ENCODE results near the gene INSC.

INSC gene

GRCh38 chr11:15108592-15109130 lies 6.1 kb upstream of the INSC start:
- DNase-seq (ENCODE audit: low read depth): no peak

- DNase-seq (ENCODE audit: low read depth): no peak
Observed at GRCh38 chr11:15109602-15110001, 5.1 kb upstream of the INSC start.

DNA sequence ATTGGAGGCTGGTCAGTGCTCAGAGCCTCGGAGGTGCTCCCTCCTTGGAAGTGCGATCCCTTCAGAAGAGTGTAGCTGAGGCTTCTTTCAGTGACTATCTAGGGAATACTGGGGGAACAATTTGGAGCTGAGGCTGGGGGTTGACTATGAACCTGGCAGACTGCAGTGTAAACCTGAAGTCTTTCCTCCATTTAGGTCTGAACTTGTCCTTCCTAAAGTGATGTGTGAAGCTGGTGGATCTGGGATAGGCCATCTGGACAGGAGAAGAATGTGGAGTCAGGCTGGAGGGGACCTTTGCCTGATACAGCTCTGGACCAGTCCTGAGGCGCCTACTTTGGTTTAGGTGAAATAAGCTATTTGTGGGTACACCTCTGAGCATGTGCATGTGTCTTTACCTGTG lies 3.5 kb upstream of the INSC start:
- no peak for DNase-seq (ENCODE audit: low read depth)

- no peak for DNase-seq (ENCODE audit: low read depth)
Observed at GRCh38 chr11:15112131-15112541, 2.6 kb upstream of the INSC start.

- DNase-seq (ENCODE audit: low read depth): no peak
Observed at GRCh38 chr11:15113381-15113780, 1.3 kb upstream of the INSC start.

GRCh38 chr11:15115686-15116085 lies 963 bp downstream of the INSC start:
- no peak for DNase-seq (ENCODE audit: low read depth)

- no peak for DNase-seq (ENCODE audit: low read depth)
Observed at GRCh38 chr11:15117751-15118150, 3.0 kb downstream of the INSC start.

DNA sequence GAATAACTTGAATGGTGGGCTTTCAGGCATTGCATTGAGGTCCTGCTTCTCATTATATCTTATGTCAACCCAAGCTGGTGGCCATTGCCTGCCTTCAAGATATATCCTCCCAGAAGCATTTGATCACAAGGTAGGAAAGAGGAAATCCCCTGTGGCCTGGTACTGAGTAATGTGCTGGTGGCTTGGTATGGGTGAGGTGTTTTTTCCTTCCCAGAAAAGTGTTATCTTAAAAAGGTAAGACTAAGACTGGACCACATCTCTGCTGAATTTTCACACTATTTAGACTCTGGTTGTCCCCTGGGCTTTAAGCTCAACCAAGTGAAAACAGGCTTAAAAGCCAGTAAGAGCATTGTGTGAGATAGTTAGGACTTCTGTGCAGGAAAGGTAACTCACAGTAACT lies 3.7 kb downstream of the INSC start:
- DNase-seq (ENCODE audit: low read depth): no peak

DNA sequence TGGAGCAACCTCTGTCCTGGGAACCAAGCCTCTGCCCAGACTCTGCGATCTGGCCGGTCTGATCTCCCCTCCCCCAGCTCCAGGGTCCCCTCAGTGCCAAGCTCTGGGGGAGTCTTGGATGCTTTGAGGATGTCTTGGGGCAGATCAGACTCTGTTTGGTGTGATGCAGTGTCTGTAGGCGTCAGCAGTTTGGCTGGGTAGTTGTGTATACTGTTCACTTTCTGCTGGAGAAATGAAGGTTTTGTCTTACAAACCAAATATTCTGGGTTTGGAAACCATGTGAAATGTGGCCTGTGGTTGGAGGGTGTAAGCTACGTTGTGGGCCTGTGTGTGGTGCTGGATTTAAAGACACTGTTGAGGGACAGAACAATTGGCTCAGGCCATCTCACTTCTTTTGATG lies 4.6 kb downstream of the INSC start:
- no peak for DNase-seq (ENCODE audit: low read depth)

GRCh38 chr11:15119826-15120225 lies 5.1 kb downstream of the INSC start:
- DNase-seq (ENCODE audit: low read depth): no peak

GRCh38 chr11:15123849-15124248 lies 9.1 kb downstream of the INSC start:
- DNase-seq (ENCODE audit: low read depth): no peak

DNA sequence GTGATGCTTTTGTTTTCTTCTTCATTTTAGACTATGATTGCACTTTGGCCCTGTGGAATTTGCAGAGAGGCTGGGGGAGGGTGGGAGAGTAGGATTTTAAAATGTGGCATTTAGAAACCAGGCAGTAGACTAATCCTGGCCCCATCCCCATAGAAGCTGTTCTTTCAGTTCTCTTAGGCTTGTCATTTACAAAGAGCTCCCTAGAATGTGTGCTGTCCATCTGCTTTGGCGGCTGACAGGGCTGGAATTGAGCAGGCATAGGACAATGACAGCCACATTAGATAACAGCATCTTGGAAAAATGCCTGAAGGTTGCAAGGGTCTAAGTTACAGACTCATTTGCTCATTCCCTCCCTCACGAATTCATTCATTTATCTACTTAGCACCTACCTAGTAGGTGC lies 9.8 kb downstream of the INSC start:
- no peak for DNase-seq (ENCODE audit: low read depth)

- DNase-seq (ENCODE audit: low read depth): no peak
Observed at GRCh38 chr11:15127341-15127740, 12.6 kb downstream of the INSC start.

GRCh38 chr11:15128621-15129020 lies 13.9 kb downstream of the INSC start:
- DNase-seq (ENCODE audit: low read depth): no peak

GRCh38 chr11:15136166-15136565 lies 21.4 kb downstream of the INSC start:
- no peak for DNase-seq (ENCODE audit: low read depth)

GRCh38 chr11:15139096-15139770 lies 24.5 kb downstream of the INSC start:
- DNase-seq (ENCODE audit: low read depth): no peak

- DNase-seq (ENCODE audit: low read depth): no peak
Observed at GRCh38 chr11:15139958-15140659, 25.4 kb downstream of the INSC start.

- no peak for DNase-seq (ENCODE audit: low read depth)
Observed at GRCh38 chr11:15141381-15141780, 26.7 kb downstream of the INSC start.

DNA sequence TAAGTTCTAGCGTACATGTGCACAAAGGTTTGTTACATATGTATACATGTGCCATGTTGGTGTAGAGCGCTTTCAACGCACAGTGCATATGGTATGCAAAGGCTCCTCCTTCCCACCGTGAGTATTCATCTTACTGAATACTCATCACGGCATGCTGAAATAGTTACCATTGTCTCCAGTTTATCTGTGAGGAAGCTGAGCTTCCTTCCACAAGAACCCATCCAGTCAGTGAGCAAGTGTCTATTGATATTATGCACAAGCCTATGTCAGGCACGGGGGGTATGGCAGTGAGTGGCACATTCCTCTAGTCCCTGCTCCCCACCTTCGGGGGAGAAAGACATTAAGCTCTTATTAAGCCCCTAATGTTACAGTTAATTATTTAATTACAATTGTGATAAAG lies 28.1 kb downstream of the INSC start:
- DNase-seq (ENCODE audit: low read depth): no peak

DNA sequence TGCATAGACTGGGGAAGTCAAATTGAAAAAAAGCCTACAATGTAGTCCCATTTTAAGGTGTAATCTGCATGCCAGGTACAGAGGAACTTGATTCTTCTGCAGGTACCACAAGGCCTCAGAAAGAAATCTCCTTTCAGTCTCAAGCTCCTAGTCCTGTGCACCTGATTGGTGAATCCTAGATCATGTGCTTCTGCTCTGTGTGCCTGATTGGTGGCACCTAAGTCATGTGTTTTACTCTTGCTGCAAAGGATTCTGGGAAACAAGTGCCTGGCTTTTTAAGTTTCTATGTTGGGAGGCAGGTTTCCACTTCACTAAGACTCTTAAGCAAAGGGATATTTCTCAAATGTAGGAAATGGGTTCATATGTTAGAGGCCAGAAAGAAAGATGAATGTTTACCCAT lies 29.1 kb downstream of the INSC start:
- DNase-seq (ENCODE audit: low read depth): no peak

DNA sequence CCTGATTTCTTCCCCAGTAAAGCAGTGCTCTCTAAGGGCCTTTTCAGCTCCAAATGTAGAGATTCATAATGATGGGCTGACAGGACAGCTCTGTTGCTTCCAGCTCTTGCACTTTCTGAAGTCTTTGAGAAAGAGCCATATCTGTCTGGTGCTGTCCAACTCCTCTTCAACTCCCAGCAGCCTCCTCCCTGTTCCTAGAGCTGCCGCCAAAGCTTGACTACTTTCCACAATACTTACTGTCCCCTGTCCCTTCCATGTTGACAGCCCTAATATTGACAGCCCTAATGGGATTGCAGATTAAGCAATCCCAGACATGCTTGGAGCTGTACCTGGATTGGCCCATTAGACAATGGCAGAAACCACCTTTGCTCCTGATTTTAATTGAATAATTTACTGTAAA lies 29.6 kb downstream of the INSC start:
- no peak for DNase-seq (ENCODE audit: low read depth)

- no peak for DNase-seq (ENCODE audit: low read depth)
Observed at GRCh38 chr11:15145151-15145550, 30.4 kb downstream of the INSC start.

DNA sequence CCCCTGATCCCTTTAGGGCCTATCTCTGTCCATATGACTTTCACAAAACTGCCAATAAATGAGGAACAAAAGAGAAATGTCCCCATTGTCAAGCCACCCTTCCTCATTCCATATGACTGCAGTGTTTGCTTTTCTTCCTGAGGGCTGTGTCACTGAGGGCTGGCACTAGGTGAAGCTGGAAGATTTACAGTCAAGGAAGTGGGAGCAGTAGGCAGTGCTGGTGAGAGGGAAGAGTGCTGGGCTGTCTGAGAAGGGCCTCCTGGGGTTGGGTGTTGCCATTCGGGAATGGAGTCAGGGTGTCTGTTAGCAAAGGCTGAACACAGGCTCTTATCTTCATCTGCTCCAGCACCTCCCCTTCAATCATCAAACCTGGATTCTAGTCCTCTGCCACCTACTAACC lies 30.9 kb downstream of the INSC start:
- DNase-seq (ENCODE audit: low read depth): no peak
